Activated CD4-positive, alpha-beta memory T cell treated with anti-CD3 and anti-CD28 coated beads for 36 hours (primary cell): Measurements from ENCODE around the gene PLK3. TPM values are rescaled to one million over a fixed set of nuclear protein-coding genes. Genes with fewer than 3 reads are reported as not detected.

ENCODE experiments used
- CTCF ChIA-PET: fragments of 350-600 bp; sonication (Branson Sonifier 250); formaldehyde crosslinking; loops from one replicate; lab custom pipeline; 2021; ENCODE audit warnings: antibody characterized with exemption, inconsistent platforms; lab: Charles Lee
- POLR2A ChIA-PET: fragments of 350-600 bp; sonication (Branson Sonifier 250); formaldehyde crosslinking; loops from one replicate; lab custom pipeline; 2021; ENCODE audit warnings: antibody characterized with exemption; lab: Charles Lee
- DNase-seq: peaks from one replicate; pipeline ENCODE4 v3.0.0-alpha.2; 2020
- H3K27ac Mint-ChIP-seq: one replicate; pipeline ENCODE4 v1.8.0; 2021; ENCODE audit warnings: mixed read lengths
- H3K27me3 Mint-ChIP-seq: one replicate; pipeline ENCODE4 v1.8.0; 2021; ENCODE audit warnings: mixed read lengths
- H3K36me3 Mint-ChIP-seq: one replicate; pipeline ENCODE4 v1.8.0; 2021; ENCODE audit warnings: mixed read lengths
- H3K4me1 Mint-ChIP-seq: one replicate; pipeline ENCODE4 v1.8.0; 2021; ENCODE audit warnings: low read depth, mixed read lengths
- H3K4me3 Mint-ChIP-seq: one replicate; pipeline ENCODE4 v1.8.0; 2021; ENCODE audit warnings: mild to moderate bottlenecking, mixed read lengths
- H3K9me3 Mint-ChIP-seq: one replicate; pipeline ENCODE4 v1.8.0; 2021; ENCODE audit warnings: mixed read lengths
- intact Hi-C: fragments of 100-400 bp; cut with micrococcal nuclease; formaldehyde crosslinking; loops from one replicate; pipeline ENCODE4 v1.15.1; 2023
- total RNA-seq, 2 experiments: library from RNA; stranded (reverse); gene quantifications; one replicate each; pipeline ENCODE4 v1.2.3, GENCODE V29; 2021

Gene PLK3
- total RNA-seq, 2 experiments from 2014 or later: 80.2 to 87.9 TPM

GRCh38 chr1:44777969-44778635 lies 22.1 kb upstream of the PLK3 start:
- intact Hi-C loops: no loop called here
- Mint-ChIP-seq H3K27me3 (no peaks in the 10 kb centered on the region), H3K27ac (peak overlapping the region; percentile 81), H3K4me3 (peak overlapping the region; percentile 83), H3K4me1 (peaks cover 40% of the 10 kb centered on the region), H3K36me3 (peaks cover 65% of the 10 kb centered on the region), H3K9me3 (no peaks in the 10 kb centered on the region)
- POLR2A ChIA-PET: interaction anchor here (0.6 to 5.4 kb wide), 9 partner anchors 9 to 56 kb away, joined by 3 to 70 read pairs (median 5); partner anchors contain the start of genes BEST4, BTBD19 and PLK3
- DNase-seq: no peak
- CTCF ChIA-PET: no interaction called here

- POLR2A ChIA-PET: interaction anchor here (0.6 to 5.4 kb wide), 6 partner anchors 28 to 57 kb away, joined by 3 to 49 read pairs (median 4); partner anchors contain the start of genes DYNLT4 and RNU5D-1
- Mint-ChIP-seq H3K36me3 (peaks cover 65% of the 10 kb centered on the region), H3K27me3 (no peaks in the 10 kb centered on the region), H3K4me3 (peak overlapping the region; percentile 83), H3K4me1 (peaks cover 46% of the 10 kb centered on the region), H3K9me3 (no peaks in the 10 kb centered on the region), H3K27ac (peak overlapping the region; percentile 81)
- no peak for DNase-seq
- CTCF ChIA-PET: interaction anchor here (2.0 kb wide), 1 partner anchor 47 kb away, joined by 6 read pairs; no protein-coding TSS in a partner anchor
- intact Hi-C loops: no loop called here
Observed at GRCh38 chr1:44778705-44779576, 21.2 kb upstream of the PLK3 start.

- intact Hi-C loops: no loop called here
- POLR2A ChIA-PET: interaction anchor here (0.9 to 1.4 kb wide), 4 partner anchors 9 to 59 kb away, joined by 3 to 7 read pairs (median 5); partner anchors contain the start of gene BTBD19
- H3K27ac Mint-ChIP-seq: no peak overlapping the region
Observed at GRCh38 chr1:44780583-44781121, 19.5 kb upstream of the PLK3 start.

GRCh38 chr1:44783697-44784093 lies 16.5 kb upstream of the PLK3 start:
- intact Hi-C loops: loop anchor here (1.0 to 2.0 kb wide), 2 partner anchors 8 to 53 kb away; partner anchors contain the start of genes RNU5D-1 and RPS8
- Mint-ChIP-seq H3K4me3 (peak overlapping the region; percentile 52), H3K4me1 (peaks cover 44% of the 10 kb centered on the region), H3K9me3 (no peaks in the 10 kb centered on the region), H3K36me3 (peaks cover 35% of the 10 kb centered on the region), H3K27ac (peak overlapping the region; percentile 18), H3K27me3 (no peaks in the 10 kb centered on the region)
- DNase-seq: no peak
- CTCF ChIA-PET: interaction anchor here (0.6 to 5.3 kb wide), 6 partner anchors 8 to 69 kb away, joined by 3 to 32 read pairs (median 4); partner anchors contain the start of genes RNU5D-1 and RPS8
- POLR2A ChIA-PET: interaction anchor here (0.7 to 8.4 kb wide), 12 partner anchors 8 to 227 kb away, joined by 3 to 70 read pairs (median 4); partner anchors contain the start of genes BTBD19, HECTD3, PLK3 and RNU5D-1

More at GRCh38 chr1:44780583-44781121, 19.5 kb upstream of the PLK3 start:
- Mint-ChIP-seq H3K4me1 (peaks cover 51% of the 10 kb centered on the region), H3K4me3 (no peak overlapping the region), H3K36me3 (peaks cover 65% of the 10 kb centered on the region), H3K27me3 (no peaks in the 10 kb centered on the region), H3K9me3 (no peaks in the 10 kb centered on the region)
- CTCF ChIA-PET: interaction anchor here (1.8 to 2.0 kb wide), 2 partner anchors 19 to 48 kb away, joined by 4 to 6 read pairs; partner anchors contain the start of gene PLK3
- DNase-seq: no peak

GRCh38 chr1:44784094-44785028 lies 15.8 kb upstream of the PLK3 start:
- H3K27me3 Mint-ChIP-seq: no peaks in the 10 kb centered on the region
- peak overlapping the region; percentile 64 for H3K4me3 Mint-ChIP-seq
- peak overlapping the region; percentile 49 for H3K27ac Mint-ChIP-seq
- peaks cover 28% of the 10 kb centered on the region for H3K36me3 Mint-ChIP-seq
- intact Hi-C loops: loop anchor here (1.0 to 5.0 kb wide), 4 partner anchors 9 to 708 kb away; partner anchors contain the start of genes RNU5D-1, RPS8 and TESK2
- CTCF ChIA-PET: interaction anchor here (0.6 to 5.3 kb wide), 8 partner anchors 9 to 63 kb away, joined by 3 to 32 read pairs (median 7); partner anchors contain the start of genes BTBD19, PLK3 and RPS8
- H3K9me3 Mint-ChIP-seq: no peaks in the 10 kb centered on the region
- POLR2A ChIA-PET: interaction anchor here (0.7 to 8.4 kb wide), 13 partner anchors 8 to 226 kb away, joined by 3 to 70 read pairs (median 4); partner anchors contain the start of genes BTBD19, HECTD3, PLK3 and RNU5D-1
- H3K4me1 Mint-ChIP-seq: peaks cover 40% of the 10 kb centered on the region
- DNase-seq: peak; percentile 46

- H3K4me1 Mint-ChIP-seq: peaks cover 38% of the 10 kb centered on the region
- H3K27ac Mint-ChIP-seq: peak overlapping the region; percentile 49
- no peaks in the 10 kb centered on the region for H3K9me3 Mint-ChIP-seq
- no peaks in the 10 kb centered on the region for H3K27me3 Mint-ChIP-seq
- ChIA-PET CTCF (interaction anchor here (0.6 to 5.3 kb wide), 8 partner anchors 8 to 227 kb away, joined by 3 to 32 read pairs (median 8); partner anchors contain the start of genes BTBD19, HECTD3, PLK3 and RPS8), POLR2A (interaction anchor here (0.7 to 8.4 kb wide), 9 partner anchors 9 to 226 kb away, joined by 3 to 70 read pairs (median 12); partner anchors contain the start of genes BTBD19, HECTD3, PLK3 and RNU5D-1)
- intact Hi-C loops: loop anchor here (2.0 to 5.0 kb wide), 3 partner anchors 37 to 707 kb away; partner anchors contain the start of genes RNU5D-1 and TESK2
- DNase-seq: no peak
- peaks cover 23% of the 10 kb centered on the region for H3K36me3 Mint-ChIP-seq
- H3K4me3 Mint-ChIP-seq: peak overlapping the region; percentile 64
Observed at GRCh38 chr1:44785029-44785380, 15.2 kb upstream of the PLK3 start.

GRCh38 chr1:44785501-44786137 lies 14.6 kb upstream of the PLK3 start:
- Mint-ChIP-seq H3K36me3 (peaks cover 17% of the 10 kb centered on the region), H3K27ac (peak overlapping the region; percentile 47), H3K9me3 (no peaks in the 10 kb centered on the region), H3K27me3 (no peaks in the 10 kb centered on the region), H3K4me3 (peak overlapping the region; percentile 73), H3K4me1 (peaks cover 33% of the 10 kb centered on the region)
- CTCF ChIA-PET: interaction anchor here (0.8 to 5.3 kb wide), 9 partner anchors 10 to 706 kb away, joined by 4 to 32 read pairs (median 7); partner anchors contain the start of genes BTBD19, HECTD3, PLK3 and RPS8
- no peak for DNase-seq
- intact Hi-C loops: loop anchor here (2.0 to 5.0 kb wide), 3 partner anchors 37 to 707 kb away; partner anchors contain the start of genes RNU5D-1 and TESK2
- POLR2A ChIA-PET: interaction anchor here (0.8 to 8.4 kb wide), 7 partner anchors 10 to 225 kb away, joined by 3 to 70 read pairs (median 7); partner anchors contain the start of genes HECTD3, RNU5D-1 and RPS8

- intact Hi-C loops: loop anchor here (5.0 kb wide), 2 partner anchors 36 to 706 kb away; partner anchors contain the start of gene TESK2
- Mint-ChIP-seq H3K27ac (peak overlapping the region; percentile 31), H3K4me3 (peak overlapping the region; percentile 73), H3K27me3 (no peaks in the 10 kb centered on the region), H3K36me3 (peaks cover 11% of the 10 kb centered on the region), H3K4me1 (peaks cover 31% of the 10 kb centered on the region), H3K9me3 (no peaks in the 10 kb centered on the region)
- CTCF ChIA-PET: interaction anchor here (0.6 to 5.3 kb wide), 14 partner anchors 10 to 705 kb away, joined by 3 to 32 read pairs (median 5); partner anchors contain the start of genes BTBD19, HECTD3, PLK3 and RPS8
- POLR2A ChIA-PET: interaction anchor here (1.3 to 8.4 kb wide), 7 partner anchors 10 to 65 kb away, joined by 3 to 70 read pairs (median 13); partner anchors contain the start of genes PLK3, RNU5D-1 and RPS8
- peak; percentile 83 for DNase-seq
Observed at GRCh38 chr1:44786138-44786840, 13.9 kb upstream of the PLK3 start.
